ENCODE results near the gene TXNL4B. TPM values are rescaled to one million over a fixed set of nuclear protein-coding genes. Genes with fewer than 3 reads are reported as not detected.
"Not testable (repeated sequence)": the region's sequence is repeated elsewhere in the genome, so short reads cannot be mapped to it uniquely, and the experiment has no call there.

The TXNL4B gene
- total RNA-seq, 2 experiments from 2014 or later, result 14.0 to 16.4 TPM

GRCh38 chr16:72054254-72054847 is 39.1 kb downstream of the TXNL4B start, which contains the start of gene HP:
Gene HP (plus strand): TSS chr16:72054505. CDS start chr16:72054653, 148 bp downstream.
- CTCF ChIA-PET, result interaction anchor here (1.0 kb wide), 1 partner anchor 12 kb away, joined by 4 read pairs; no protein-coding TSS in a partner anchor
- DNase-seq; H3K9me3 Mint-ChIP-seq (ENCODE audit: low read depth); H3K36me3 Mint-ChIP-seq; H3K4me1 Mint-ChIP-seq; H3K27ac Mint-ChIP-seq; H3K4me3 Mint-ChIP-seq; ATAC-seq; H3K27me3 Mint-ChIP-seq: not testable (repeated sequence)

GRCh38 chr16:72051818-72052217 is 41.6 kb downstream of the TXNL4B start:
- ATAC-seq (no peak), DNase-seq (no peak)
- Mint-ChIP-seq H3K27ac (no peak overlapping the region), H3K36me3 (no peaks in the 10 kb centered on the region), H3K9me3 (ENCODE audit: low read depth) (peaks cover 6% of the 10 kb centered on the region), H3K4me3 (no peak overlapping the region), H3K4me1 (no peaks in the 10 kb centered on the region), H3K27me3 (no peaks in the 10 kb centered on the region)
- CTCF ChIA-PET, result no interaction called here

GRCh38 chr16:72050769-72051464 is 42.5 kb downstream of the TXNL4B start:
- DNase-seq, result no peak
- CTCF ChIA-PET, result no interaction called here
- no peak for ATAC-seq
- Mint-ChIP-seq H3K36me3 (no peaks in the 10 kb centered on the region), H3K27me3 (no peaks in the 10 kb centered on the region), H3K27ac (no peak overlapping the region), H3K4me3 (no peak overlapping the region), H3K9me3 (ENCODE audit: low read depth) (peaks cover 6% of the 10 kb centered on the region), H3K4me1 (no peaks in the 10 kb centered on the region)

GRCh38 chr16:72049110-72049509 is 44.3 kb downstream of the TXNL4B start:
- Mint-ChIP-seq H3K27ac (no peak overlapping the region), H3K36me3 (no peaks in the 10 kb centered on the region), H3K27me3 (no peaks in the 10 kb centered on the region), H3K4me1 (no peaks in the 10 kb centered on the region), H3K4me3 (no peak overlapping the region), H3K9me3 (ENCODE audit: low read depth) (peaks cover 6% of the 10 kb centered on the region)
- DNase-seq, result no peak
- ATAC-seq, result no peak
- CTCF ChIA-PET, result no interaction called here

GRCh38 chr16:72044825-72045359 is 48.5 kb downstream of the TXNL4B start:
- Mint-ChIP-seq H3K27me3 (no peaks in the 10 kb centered on the region), H3K4me3 (no peak overlapping the region), H3K9me3 (ENCODE audit: low read depth) (peaks cover 4% of the 10 kb centered on the region), H3K4me1 (peaks cover 3% of the 10 kb centered on the region), H3K27ac (no peak overlapping the region), H3K36me3 (peaks cover 4% of the 10 kb centered on the region)
- ATAC-seq (no peak), DNase-seq (no peak)
- CTCF ChIA-PET, result no interaction called here

- ATAC-seq (no peak), DNase-seq (no peak)
- peaks cover 3% of the 10 kb centered on the region for H3K4me1 Mint-ChIP-seq
- H3K36me3 Mint-ChIP-seq, result peaks cover 4% of the 10 kb centered on the region
- CTCF ChIA-PET, result no interaction called here
- H3K4me3 Mint-ChIP-seq, result no peak overlapping the region
- no peak overlapping the region for H3K27ac Mint-ChIP-seq
- H3K9me3 Mint-ChIP-seq (ENCODE audit: low read depth), result peaks cover 3% of the 10 kb centered on the region
- no peaks in the 10 kb centered on the region for H3K27me3 Mint-ChIP-seq
These were observed 49.1 kb downstream of the TXNL4B start for GRCh38 chr16:72044296-72044695.

- Mint-ChIP-seq H3K27me3 (no peaks in the 10 kb centered on the region), H3K9me3 (ENCODE audit: low read depth) (no peaks in the 10 kb centered on the region), H3K4me1 (peaks cover 3% of the 10 kb centered on the region), H3K27ac (no peak overlapping the region), H3K36me3 (peaks cover 4% of the 10 kb centered on the region), H3K4me3 (no peak overlapping the region)
- CTCF ChIA-PET, result no interaction called here
- ATAC-seq, result no peak
- DNase-seq, result no peak
These were observed 49.9 kb downstream of the TXNL4B start for GRCh38 chr16:72043539-72043938.

- Mint-ChIP-seq H3K27ac (no peak overlapping the region), H3K4me3 (no peak overlapping the region), H3K36me3 (peaks cover 4% of the 10 kb centered on the region), H3K9me3 (ENCODE audit: low read depth) (no peaks in the 10 kb centered on the region), H3K27me3 (no peaks in the 10 kb centered on the region), H3K4me1 (peaks cover 3% of the 10 kb centered on the region)
- ATAC-seq (no peak), DNase-seq (no peak)
- CTCF ChIA-PET, result no interaction called here
These were observed 50.4 kb downstream of the TXNL4B start for GRCh38 chr16:72043058-72043457.

GRCh38 chr16:72042157-72042660 is 51.2 kb downstream of the TXNL4B start:
- Mint-ChIP-seq H3K27me3 (no peaks in the 10 kb centered on the region), H3K4me3 (no peak overlapping the region), H3K27ac (no peak overlapping the region), H3K4me1 (peaks cover 3% of the 10 kb centered on the region), H3K36me3 (peaks cover 4% of the 10 kb centered on the region), H3K9me3 (ENCODE audit: low read depth) (no peaks in the 10 kb centered on the region)
- no peak for DNase-seq
- CTCF ChIA-PET, result no interaction called here
- ATAC-seq, result no peak

- H3K4me1 Mint-ChIP-seq, result no peaks in the 10 kb centered on the region
- peaks cover 2% of the 10 kb centered on the region for H3K36me3 Mint-ChIP-seq
- H3K9me3 Mint-ChIP-seq (ENCODE audit: low read depth), result no peaks in the 10 kb centered on the region
- H3K27ac Mint-ChIP-seq, result no peak overlapping the region
- DNase-seq (no peak), ATAC-seq (no peak)
- no peak overlapping the region for H3K4me3 Mint-ChIP-seq
- no peaks in the 10 kb centered on the region for H3K27me3 Mint-ChIP-seq
- CTCF ChIA-PET, result no interaction called here
These were observed 57.3 kb downstream of the TXNL4B start for GRCh38 chr16:72036098-72036497.

Other genes with a start within 250 kb of the TXNL4B start
- gene ATXN1L, start 247.6 kb downstream of the TXNL4B start, total RNA-seq, result 10 to 100 TPM; 23.7 to 24.1 TPM
- gene ZNF821, start 209.4 kb downstream of the TXNL4B start, total RNA-seq, result 10 to 100 TPM in 1 of 2 experiments, 1 to 10 TPM in 1; 9.0 to 10.7 TPM
- gene IST1, start 198.1 kb downstream of the TXNL4B start, total RNA-seq, result 100 to 1,000 TPM; 206 to 209 TPM
- under 1 TPM; 0.28 to 0.29 TPM for gene PKD1L3, start 93.2 kb downstream of the TXNL4B start, total RNA-seq
- gene DHODH, start 84.9 kb downstream of the TXNL4B start, total RNA-seq, result 10 to 100 TPM; 13.6 to 14.5 TPM
- not detected for gene HP, start 39.1 kb downstream of the TXNL4B start, total RNA-seq
- not detected for gene HPR, start 30.4 kb downstream of the TXNL4B start, total RNA-seq
- 10 to 100 TPM; 78.1 to 85.7 TPM for gene DHX38, start 227 bp upstream of the TXNL4B start, total RNA-seq
- 1 to 10 TPM; 2.1 to 6.3 TPM for gene PMFBP1, start 78.5 kb upstream of the TXNL4B start, total RNA-seq